T-cell (primary cell): ENCODE data around the gene CKAP5. TPM values are rescaled to one million over a fixed set of nuclear protein-coding genes. Genes with fewer than 3 reads are reported as not detected.

Source experiments
- ATAC-seq, 4 experiments: fragments of 200-7000 bp in 3 of 4; fragments of 150-1000 bp in 1 of 4; cut with Tn5 transposase; replicated peaks in 1 of 4; 1 replicate in 3 of 4; 2 replicates in 1 of 4; pipeline ENCODE4 v1.10.0; 2021; ENCODE audit warnings: moderate library complexity in 3 of 4, mild to moderate bottlenecking in 2 of 4, moderate number of reproducible peaks in 1 of 4
- CTCF ChIA-PET, 2 donors: fragments of 300-600 bp; sonication (Branson Sonifier 250); formaldehyde crosslinking; loops; one replicate each; lab custom pipeline; 2022; ENCODE audit warnings: antibody characterized with exemption in 2 of 2; lab: Charles Lee
- POLR2A ChIA-PET, 2 donors: fragments of 300-600 bp; sonication (Branson Sonifier 250); formaldehyde crosslinking; loops; one replicate each; lab custom pipeline; 2022; ENCODE audit warnings: antibody characterized with exemption in 2 of 2; lab: Charles Lee
- DNase-seq, 35 experiments: peaks; one replicate each; pipeline versions ENCODE4 v3.0.0 to v3.0.0-alpha.2; 2013 to 2023
- H3K27ac ChIP-seq: one replicate; pipeline ENCODE4 v1.5.1; 2013; ENCODE audit warnings: low read length
- H3K27me3 ChIP-seq, 2 experiments: replicated peaks in 1 of 2; 1 replicate in 1 of 2; 2 replicates in 1 of 2; pipeline versions ENCODE4 v1.6.1 to v1.7.0; 2013; ENCODE audit warnings: low read length in 1 of 2, mixed read lengths in 1 of 2; ENCODE audit not compliant: control insufficient read depth in 2 of 2, insufficient read depth in 2 of 2; ENCODE audit errors: extremely low read depth in 1 of 2
- H3K36me3 ChIP-seq, 2 donors: 1 replicate in 1 of 2; 2 replicates in 1 of 2; pipeline versions ENCODE4 v1.6.1 to v1.7.0; 2013; ENCODE audit warnings: low read length in 1 of 2; ENCODE audit not compliant: control insufficient read depth in 2 of 2, insufficient read depth in 1 of 2; ENCODE audit errors: extremely low read depth in 1 of 2
- H3K4me1 ChIP-seq, 2 experiments: 1 replicate in 1 of 2; 2 replicates in 1 of 2; pipeline versions ENCODE4 v1.6.1 to v1.7.0; 2013; ENCODE audit warnings: low read length in 2 of 2, mixed read lengths in 1 of 2; ENCODE audit not compliant: insufficient read depth in 2 of 2, control insufficient read depth in 1 of 2; ENCODE audit errors: extremely low read depth in 1 of 2
- H3K4me3 ChIP-seq, 2 donors: 1 replicate in 1 of 2; 2 replicates in 1 of 2; pipeline versions ENCODE4 v1.5.1 to v1.7.0; 2013; ENCODE audit warnings: mild to moderate bottlenecking in 2 of 2, low read length in 1 of 2, moderate library complexity in 1 of 2; ENCODE audit not compliant: control insufficient read depth in 1 of 2; ENCODE audit errors: extremely low read depth in 1 of 2
- H3K9me3 ChIP-seq: 2 replicates; pipeline ENCODE4 v1.7.0; 2013
- H3K27ac Mint-ChIP-seq, 2 donors: one replicate each; pipeline ENCODE4 v1.8.0; 2020 to 2021; ENCODE audit warnings: mild to moderate bottlenecking in 2 of 2, mixed read lengths in 2 of 2
- H3K27me3 Mint-ChIP-seq, 2 donors: one replicate each; pipeline ENCODE4 v1.8.0; 2021 to 2022; ENCODE audit warnings: mixed read lengths in 2 of 2
- H3K36me3 Mint-ChIP-seq: one replicate; pipeline ENCODE4 v1.8.0; 2021; ENCODE audit warnings: mixed read lengths
- H3K4me1 Mint-ChIP-seq, 3 donors: one replicate each; pipeline ENCODE4 v1.8.0; 2020 to 2022; ENCODE audit warnings: mixed read lengths in 3 of 3, mild to moderate bottlenecking in 1 of 3
- H3K4me3 Mint-ChIP-seq, 3 donors: one replicate each; pipeline ENCODE4 v1.8.0; 2020 to 2022; ENCODE audit warnings: mild to moderate bottlenecking in 3 of 3, mixed read lengths in 3 of 3, moderate library complexity in 3 of 3
- H3K9me3 Mint-ChIP-seq, 3 donors: one replicate each; pipeline ENCODE4 v1.8.0; 2020 to 2022; ENCODE audit warnings: mixed read lengths in 3 of 3
- WGBS: methylation state at CpG from one replicate; pipeline ENCODE4 v1.1.5; 2013; ENCODE audit warnings: missing lambda C conversion rate; ENCODE audit not compliant: insufficient coverage; 5-methylcytosine and 5-hydroxymethylcytosine counted together
- total RNA-seq, 35 experiments: library from RNA in 6 of 35; stranded (reverse) in 6 of 35; fragments of 120-200 nt in 1 of 35; gene quantifications; one replicate each; pipeline versions ENCODE4 v1.2.1 to v1.2.4 and lab custom pipeline; 2013 to 2026

The CKAP5 gene
- total RNA-seq, 5 donors from 2014 or later (not counting 1 experiment from before 2014, with no cell fraction given), result 34.8 to 44.6 (median 38.0) TPM

DNA sequence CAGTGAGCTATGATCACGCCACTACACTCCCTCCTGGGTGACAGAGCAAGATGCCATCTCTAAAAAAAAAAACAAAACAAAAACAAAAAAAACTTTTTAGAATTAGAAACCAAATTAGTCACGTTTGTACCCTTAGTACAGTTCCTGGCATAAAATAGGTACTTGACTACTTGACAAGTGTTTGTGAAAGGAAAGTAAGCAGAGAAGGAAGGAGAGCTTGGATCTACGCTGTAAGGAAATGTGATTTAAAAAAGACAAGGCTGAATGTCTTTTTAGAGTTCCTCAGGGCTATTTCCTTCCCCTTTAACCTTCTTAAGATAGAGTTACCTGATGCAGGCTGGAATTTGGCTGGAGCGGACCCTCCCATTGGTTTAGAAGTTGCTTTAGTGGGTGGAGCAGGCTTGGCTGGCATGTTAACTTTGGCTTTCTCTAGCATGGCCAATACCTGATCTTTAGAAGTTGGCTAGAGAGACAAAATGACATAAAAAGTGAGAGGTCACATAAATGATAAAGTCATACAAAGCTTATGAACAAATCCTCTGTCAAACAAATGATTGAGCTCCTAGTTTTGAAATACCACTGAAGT, 76.4 kb downstream of the CKAP5 start:
- ATAC-seq (no peak), DNase-seq (no peak)
- ChIA-PET POLR2A (no interaction called here), CTCF (interaction anchor here (0.5 to 0.7 kb wide), 3 partner anchors 18 to 170 kb away, joined by 3 to 6 read pairs (median 3); no protein-coding TSS in a partner anchor)
- Mint-ChIP-seq H3K27ac (no peak overlapping the region), H3K4me1 (no peaks in the 10 kb centered on the region), H3K4me3 (no peak overlapping the region), H3K9me3 (no peaks in the 10 kb centered on the region), H3K27me3 (no peaks in the 10 kb centered on the region), H3K36me3 (peaks cover 44% of the 10 kb centered on the region)
- H3K9me3 ChIP-seq, result no peaks in the 10 kb centered on the region
- no peak overlapping the region for H3K27ac ChIP-seq
- H3K4me1 ChIP-seq, result no peaks in the 10 kb centered on the region
- no peaks in the 10 kb centered on the region for H3K27me3 ChIP-seq
- H3K36me3 ChIP-seq, result peaks cover 6 to 45% of the 10 kb centered on the region in 2 donors
- H3K4me3 ChIP-seq, result no peak overlapping the region
- no CpG with 5 or more reads among the region's 4 CpGs for WGBS

GRCh38 chr11:46766656-46767055, 79.4 kb downstream of the CKAP5 start:
- H3K9me3 Mint-ChIP-seq, result no peaks in the 10 kb centered on the region
- CTCF ChIA-PET, result no interaction called here
- Histone ChIP-seq H3K27me3 (no peaks in the 10 kb centered on the region), H3K36me3 (peaks cover 6 to 64% of the 10 kb centered on the region in 2 donors), H3K4me3 (no peak overlapping the region), H3K9me3 (no peaks in the 10 kb centered on the region), H3K27ac (no peak overlapping the region), H3K4me1 (no peaks in the 10 kb centered on the region)
- WGBS, result no CpG with 5 or more reads among the region's 2 CpGs
- DNase-seq (no peak), ATAC-seq (no peak)
- POLR2A ChIA-PET, result no interaction called here
- no peaks in the 10 kb centered on the region for H3K4me1 Mint-ChIP-seq
- H3K36me3 Mint-ChIP-seq, result peaks cover 47% of the 10 kb centered on the region
- no peaks in the 10 kb centered on the region for H3K27me3 Mint-ChIP-seq
- no peak overlapping the region for H3K4me3 Mint-ChIP-seq
- H3K27ac Mint-ChIP-seq, result no peak overlapping the region

- CTCF ChIA-PET, result no interaction called here
- POLR2A ChIA-PET, result interaction anchor here in 1 of 2 donors (0.5 kb wide), 1 partner anchor 147 kb away, joined by 3 read pairs; no protein-coding TSS in a partner anchor
- DNase-seq, result no peak
Observed at GRCh38 chr11:46762248-46762647, 83.8 kb downstream of the CKAP5 start.

DNA sequence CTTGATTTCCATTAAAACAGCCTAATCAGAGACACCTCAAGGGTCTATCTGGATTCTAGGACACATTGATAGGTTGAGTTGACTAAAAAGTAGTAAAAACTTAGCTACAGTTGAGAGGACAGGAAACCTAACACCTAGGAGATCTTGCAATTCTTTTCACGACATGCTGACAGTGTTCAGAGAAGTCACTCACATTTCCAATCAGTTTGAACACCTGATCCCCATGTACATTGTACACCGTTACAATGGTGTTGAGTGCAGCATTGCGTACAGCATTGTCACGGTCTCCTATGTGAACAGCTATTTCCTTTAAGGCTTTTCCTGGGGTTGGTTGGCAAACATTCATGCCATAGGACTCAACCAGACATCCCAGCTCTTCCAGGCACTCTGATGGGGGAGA, 84.3 kb downstream of the CKAP5 start:
- no peak overlapping the region for H3K27ac Mint-ChIP-seq
- 75% methylated on average over 1 of the region's 4 CpGs for WGBS
- no peaks in the 10 kb centered on the region for H3K4me1 ChIP-seq
- no peaks in the 10 kb centered on the region for H3K27me3 ChIP-seq
- peaks cover 15 to 56% of the 10 kb centered on the region in 2 donors for H3K36me3 ChIP-seq
- ATAC-seq (no peak), DNase-seq (no peak)
- no peak overlapping the region for H3K4me3 Mint-ChIP-seq
- H3K4me1 Mint-ChIP-seq, result no peaks in the 10 kb centered on the region
- H3K4me3 ChIP-seq, result no peak overlapping the region
- CTCF ChIA-PET, result interaction anchor here in 1 of 2 donors (0.6 kb wide), 1 partner anchor 183 kb away, joined by 3 read pairs; no protein-coding TSS in a partner anchor
- no peak overlapping the region for H3K27ac ChIP-seq
- POLR2A ChIA-PET, result interaction anchor here (0.5 to 0.6 kb wide), 2 partner anchors 11 to 147 kb away, joined by 3 read pairs; no protein-coding TSS in a partner anchor
- H3K36me3 Mint-ChIP-seq, result peaks cover 60% of the 10 kb centered on the region
- no peaks in the 10 kb centered on the region for H3K9me3 ChIP-seq
- no peaks in the 10 kb centered on the region for H3K9me3 Mint-ChIP-seq
- no peaks in the 10 kb centered on the region for H3K27me3 Mint-ChIP-seq

More at GRCh38 chr11:46762248-46762647, 83.8 kb downstream of the CKAP5 start:
- ATAC-seq, result no peak
- no peaks in the 10 kb centered on the region for H3K9me3 Mint-ChIP-seq
- Histone ChIP-seq H3K27me3 (no peaks in the 10 kb centered on the region), H3K4me3 (no peak overlapping the region), H3K36me3 (peaks cover 15 to 56% of the 10 kb centered on the region in 2 donors), H3K4me1 (no peaks in the 10 kb centered on the region), H3K9me3 (no peaks in the 10 kb centered on the region), H3K27ac (no peak overlapping the region)
- no peaks in the 10 kb centered on the region for H3K27me3 Mint-ChIP-seq
- no peak overlapping the region for H3K4me3 Mint-ChIP-seq
- H3K4me1 Mint-ChIP-seq, result no peaks in the 10 kb centered on the region
- peaks cover 60% of the 10 kb centered on the region for H3K36me3 Mint-ChIP-seq
- H3K27ac Mint-ChIP-seq, result no peak overlapping the region

- DNase-seq (no peak), ATAC-seq (no peak)
- no peaks in the 10 kb centered on the region for H3K9me3 ChIP-seq
- no peaks in the 10 kb centered on the region for H3K4me1 Mint-ChIP-seq
- CTCF ChIA-PET, result no interaction called here
- H3K4me3 Mint-ChIP-seq, result no peak overlapping the region
- no peak overlapping the region for H3K27ac ChIP-seq
- no peak overlapping the region for H3K4me3 ChIP-seq
- peaks cover 62% of the 10 kb centered on the region for H3K36me3 Mint-ChIP-seq
- no peaks in the 10 kb centered on the region for H3K27me3 Mint-ChIP-seq
- no peaks in the 10 kb centered on the region for H3K27me3 ChIP-seq
- H3K9me3 Mint-ChIP-seq, result no peaks in the 10 kb centered on the region
- no peak overlapping the region for H3K27ac Mint-ChIP-seq
- no peaks in the 10 kb centered on the region for H3K4me1 ChIP-seq
- POLR2A ChIA-PET, result no interaction called here
- WGBS, result 100% methylated on average over 2 of the region's 6 CpGs
- H3K36me3 ChIP-seq, result peaks cover 13 to 64% of the 10 kb centered on the region in 2 donors
Observed at GRCh38 chr11:46760429-46761128, 85.5 kb downstream of the CKAP5 start.

DNA sequence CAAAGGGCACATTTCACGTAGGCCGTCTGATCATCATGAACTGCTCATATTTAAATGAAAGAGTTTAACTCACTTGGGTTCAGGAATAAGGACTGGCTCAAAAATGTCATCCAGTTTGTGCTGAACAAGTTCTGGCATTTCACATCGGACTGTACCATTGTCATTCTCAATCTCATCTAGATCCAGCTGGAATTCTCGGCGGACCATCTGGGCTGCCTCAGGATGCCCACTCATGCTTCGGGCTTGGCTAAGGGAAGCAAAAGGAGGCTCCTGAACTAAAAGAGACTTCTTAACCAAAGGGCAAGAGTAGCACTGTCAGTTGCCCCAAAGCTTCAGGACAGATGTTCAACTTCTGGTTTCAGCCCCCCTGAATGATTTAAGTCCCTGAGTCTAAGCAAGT, 86.9 kb downstream of the CKAP5 start:
- Histone ChIP-seq H3K4me1 (no peaks in the 10 kb centered on the region), H3K36me3 (peaks cover 13 to 71% of the 10 kb centered on the region in 2 donors), H3K4me3 (no peak overlapping the region), H3K27ac (no peak overlapping the region), H3K9me3 (no peaks in the 10 kb centered on the region), H3K27me3 (no peaks in the 10 kb centered on the region)
- WGBS, result 91% methylated on average over 4 of the region's 6 CpGs
- no peak for ATAC-seq
- Mint-ChIP-seq H3K27ac (no peak overlapping the region), H3K4me1 (no peaks in the 10 kb centered on the region), H3K4me3 (no peak overlapping the region), H3K27me3 (no peaks in the 10 kb centered on the region), H3K36me3 (peaks cover 65% of the 10 kb centered on the region), H3K9me3 (no peaks in the 10 kb centered on the region)
- no peak for DNase-seq
- POLR2A ChIA-PET, result no interaction called here
- CTCF ChIA-PET, result no interaction called here
